ENCODE measurements around the gene UBR4. TPM values are rescaled to one million over a fixed set of nuclear protein-coding genes. Genes with fewer than 3 reads are reported as not detected.
A peak's percentile ranks its signal among the peaks of the same experiment; 100 is the strongest.

UBR4 gene
- total RNA-seq, 2 donors from 2014 or later = 148 to 151 TPM

DNA sequence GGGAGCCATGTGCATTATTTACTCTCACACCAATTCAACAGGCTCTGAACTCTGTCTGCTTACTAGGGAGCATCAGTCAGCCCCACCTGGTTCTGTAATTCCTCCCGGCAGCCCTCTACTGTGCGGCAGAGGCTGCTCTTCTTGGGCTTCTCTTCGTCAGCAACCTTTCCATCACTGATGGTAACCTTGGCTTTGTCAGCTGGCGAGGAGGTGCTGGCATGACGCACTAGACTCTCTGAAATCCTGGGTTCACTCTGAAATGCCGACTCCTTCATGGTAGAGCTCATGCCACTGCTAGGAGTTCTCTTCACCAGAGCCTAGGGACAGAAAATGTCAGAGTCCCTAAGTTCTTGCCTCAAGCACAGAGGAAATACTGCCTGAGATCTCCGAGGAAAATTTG lies 49.2 kb downstream of the UBR4 start:
- Histone ChIP-seq H3K9ac (ENCODE audit: extremely low read depth, low read length, poor library complexity, severe bottlenecking) (no peak overlapping the region), H3K9me3 (ENCODE audit: control insufficient read depth, low read length) (no peaks in the 10 kb centered on the region), H3K27me3 (ENCODE audit: control insufficient read depth, insufficient read depth, low read length, poor library complexity, severe bottlenecking) (no peaks in the 10 kb centered on the region), H3K4me3 (ENCODE audit: low read length) (no peak overlapping the region), H3K27ac (ENCODE audit: low read depth, low read length) (no peak overlapping the region), H3K4me1 (ENCODE audit: control insufficient read depth, insufficient read depth, low read length) (no peaks in the 10 kb centered on the region), H3K36me3 (ENCODE audit: control insufficient read depth, insufficient read depth, low read length) (peaks cover 100% of the 10 kb centered on the region)
- Mint-ChIP-seq H3K27me3 (ENCODE audit: insufficient read depth) (no peaks in the 10 kb centered on the region), H3K36me3 (ENCODE audit: low read depth) (peaks cover 88% of the 10 kb centered on the region), H3K4me1 (no peaks in the 10 kb centered on the region), H3K27ac (no peak overlapping the region), H3K4me3 (no peak overlapping the region), H3K9me3 (no peaks in the 10 kb centered on the region)
- no peak for DNase-seq
- TF ChIP-seq, protein P1, sequence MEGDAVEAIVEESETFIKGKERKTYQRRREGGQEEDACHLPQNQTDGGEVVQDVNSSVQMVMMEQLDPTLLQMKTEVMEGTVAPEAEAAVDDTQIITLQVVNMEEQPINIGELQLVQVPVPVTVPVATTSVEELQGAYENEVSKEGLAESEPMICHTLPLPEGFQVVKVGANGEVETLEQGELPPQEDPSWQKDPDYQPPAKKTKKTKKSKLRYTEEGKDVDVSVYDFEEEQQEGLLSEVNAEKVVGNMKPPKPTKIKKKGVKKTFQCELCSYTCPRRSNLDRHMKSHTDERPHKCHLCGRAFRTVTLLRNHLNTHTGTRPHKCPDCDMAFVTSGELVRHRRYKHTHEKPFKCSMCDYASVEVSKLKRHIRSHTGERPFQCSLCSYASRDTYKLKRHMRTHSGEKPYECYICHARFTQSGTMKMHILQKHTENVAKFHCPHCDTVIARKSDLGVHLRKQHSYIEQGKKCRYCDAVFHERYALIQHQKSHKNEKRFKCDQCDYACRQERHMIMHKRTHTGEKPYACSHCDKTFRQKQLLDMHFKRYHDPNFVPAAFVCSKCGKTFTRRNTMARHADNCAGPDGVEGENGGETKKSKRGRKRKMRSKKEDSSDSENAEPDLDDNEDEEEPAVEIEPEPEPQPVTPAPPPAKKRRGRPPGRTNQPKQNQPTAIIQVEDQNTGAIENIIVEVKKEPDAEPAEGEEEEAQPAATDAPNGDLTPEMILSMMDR (conservative IDR thresholded peaks at IDR 0.05) = no peak
- 96 to 98% methylated on average over 6 to 7 of the region's 7 CpGs for WGBS, 2 experiments (ENCODE audit: insufficient coverage in 1 of 2, insufficient read length in 1 of 2)

DNA sequence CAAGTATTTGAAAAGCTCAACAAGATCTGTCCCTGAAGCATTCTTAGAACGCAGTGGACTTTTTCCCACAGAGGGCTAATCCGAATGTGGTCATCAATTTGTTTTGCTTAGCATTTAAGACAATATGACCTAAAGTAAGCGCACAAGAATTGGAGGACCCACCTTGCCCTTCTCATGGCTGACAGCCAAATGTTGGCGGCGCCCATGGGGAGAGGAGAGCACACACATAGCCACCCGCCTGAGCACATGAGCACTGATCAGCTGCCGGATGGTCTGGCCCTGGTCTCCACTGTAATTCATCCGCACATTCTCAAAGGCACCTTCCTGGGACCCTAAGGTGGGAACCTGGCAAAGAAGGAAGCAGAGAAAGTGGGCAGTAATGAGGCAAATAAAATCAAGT lies 52.4 kb downstream of the UBR4 start:
- Mint-ChIP-seq H3K27ac (no peak overlapping the region), H3K36me3 (ENCODE audit: low read depth) (peaks cover 87% of the 10 kb centered on the region)

DNA sequence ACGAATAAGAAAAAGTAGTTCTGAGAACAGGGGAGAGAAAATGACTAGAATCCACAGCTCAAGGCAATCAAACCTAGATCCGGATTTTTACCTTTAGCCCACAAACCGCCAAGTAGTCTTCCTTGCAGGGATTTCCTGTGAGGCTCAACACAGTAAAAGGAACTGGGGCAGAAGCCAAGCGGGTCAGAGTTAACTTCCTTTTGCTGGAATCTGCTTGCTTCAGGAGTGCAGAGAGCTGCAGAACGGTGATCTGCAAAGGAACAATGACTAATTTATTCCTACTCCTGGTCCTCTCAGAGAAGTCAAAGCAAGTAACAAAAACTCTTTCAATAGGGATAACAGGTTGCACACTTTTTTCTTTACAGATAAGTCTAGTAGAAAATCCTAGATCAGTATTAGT lies 53.4 kb downstream of the UBR4 start:
- H3K36me3 ChIP-seq (ENCODE audit: control insufficient read depth, insufficient read depth, low read length) = peaks cover 100% of the 10 kb centered on the region
- WGBS, 2 experiments (ENCODE audit: insufficient coverage in 1 of 2, insufficient read length in 1 of 2) = 89 to 92% methylated on average over 1 to 5 of the region's 5 CpGs
- no peak overlapping the region for H3K9ac ChIP-seq (ENCODE audit: extremely low read depth, low read length, poor library complexity, severe bottlenecking)
- no peaks in the 10 kb centered on the region for H3K4me1 Mint-ChIP-seq
- DNase-seq = no peak
- peak overlapping the region; percentile 20 for H3K27ac Mint-ChIP-seq
- H3K36me3 Mint-ChIP-seq (ENCODE audit: low read depth) = peaks cover 89% of the 10 kb centered on the region
- no peaks in the 10 kb centered on the region for H3K27me3 Mint-ChIP-seq (ENCODE audit: insufficient read depth)
- H3K4me3 ChIP-seq (ENCODE audit: low read length) = no peak overlapping the region
- H3K9me3 Mint-ChIP-seq = no peaks in the 10 kb centered on the region
- H3K4me3 Mint-ChIP-seq = no peak overlapping the region
- no peaks in the 10 kb centered on the region for H3K9me3 ChIP-seq (ENCODE audit: control insufficient read depth, low read length)
- no peaks in the 10 kb centered on the region for H3K27me3 ChIP-seq (ENCODE audit: control insufficient read depth, insufficient read depth, low read length, poor library complexity, severe bottlenecking)
- no peaks in the 10 kb centered on the region for H3K4me1 ChIP-seq (ENCODE audit: control insufficient read depth, insufficient read depth, low read length)
- H3K27ac ChIP-seq (ENCODE audit: low read depth, low read length) = no peak overlapping the region
- TF ChIP-seq, protein P1 (conservative IDR thresholded peaks at IDR 0.05) = no peak

More for the DNA sequence above, 52.4 kb downstream of the UBR4 start:
- Histone ChIP-seq H3K36me3 (ENCODE audit: control insufficient read depth, insufficient read depth, low read length) (peaks cover 100% of the 10 kb centered on the region), H3K9ac (ENCODE audit: extremely low read depth, low read length, poor library complexity, severe bottlenecking) (no peak overlapping the region), H3K27me3 (ENCODE audit: control insufficient read depth, insufficient read depth, low read length, poor library complexity, severe bottlenecking) (no peaks in the 10 kb centered on the region), H3K4me3 (ENCODE audit: low read length) (no peak overlapping the region), H3K9me3 (ENCODE audit: control insufficient read depth, low read length) (no peaks in the 10 kb centered on the region), H3K27ac (ENCODE audit: low read depth, low read length) (no peak overlapping the region), H3K4me1 (ENCODE audit: control insufficient read depth, insufficient read depth, low read length) (no peaks in the 10 kb centered on the region)
- DNase-seq = no peak
- TF ChIP-seq, protein P1 (conservative IDR thresholded peaks at IDR 0.05) = no peak
- Mint-ChIP-seq H3K4me3 (no peak overlapping the region), H3K27me3 (ENCODE audit: insufficient read depth) (no peaks in the 10 kb centered on the region), H3K9me3 (no peaks in the 10 kb centered on the region), H3K4me1 (no peaks in the 10 kb centered on the region)
- WGBS, 2 experiments (ENCODE audit: insufficient coverage in 1 of 2, insufficient read length in 1 of 2) = 95 to 96% methylated on average over 4 to 8 of the region's 8 CpGs
